Germinal center (tissue), 1 donor: ENCODE data around the gene TXNDC11.

Source experiments
- DNase-seq: peaks from one replicate; pipeline ENCODE4 v3.0.0; 2012; ENCODE audit warnings: mixed read lengths, low spot score

Gene TXNDC11

DNA sequence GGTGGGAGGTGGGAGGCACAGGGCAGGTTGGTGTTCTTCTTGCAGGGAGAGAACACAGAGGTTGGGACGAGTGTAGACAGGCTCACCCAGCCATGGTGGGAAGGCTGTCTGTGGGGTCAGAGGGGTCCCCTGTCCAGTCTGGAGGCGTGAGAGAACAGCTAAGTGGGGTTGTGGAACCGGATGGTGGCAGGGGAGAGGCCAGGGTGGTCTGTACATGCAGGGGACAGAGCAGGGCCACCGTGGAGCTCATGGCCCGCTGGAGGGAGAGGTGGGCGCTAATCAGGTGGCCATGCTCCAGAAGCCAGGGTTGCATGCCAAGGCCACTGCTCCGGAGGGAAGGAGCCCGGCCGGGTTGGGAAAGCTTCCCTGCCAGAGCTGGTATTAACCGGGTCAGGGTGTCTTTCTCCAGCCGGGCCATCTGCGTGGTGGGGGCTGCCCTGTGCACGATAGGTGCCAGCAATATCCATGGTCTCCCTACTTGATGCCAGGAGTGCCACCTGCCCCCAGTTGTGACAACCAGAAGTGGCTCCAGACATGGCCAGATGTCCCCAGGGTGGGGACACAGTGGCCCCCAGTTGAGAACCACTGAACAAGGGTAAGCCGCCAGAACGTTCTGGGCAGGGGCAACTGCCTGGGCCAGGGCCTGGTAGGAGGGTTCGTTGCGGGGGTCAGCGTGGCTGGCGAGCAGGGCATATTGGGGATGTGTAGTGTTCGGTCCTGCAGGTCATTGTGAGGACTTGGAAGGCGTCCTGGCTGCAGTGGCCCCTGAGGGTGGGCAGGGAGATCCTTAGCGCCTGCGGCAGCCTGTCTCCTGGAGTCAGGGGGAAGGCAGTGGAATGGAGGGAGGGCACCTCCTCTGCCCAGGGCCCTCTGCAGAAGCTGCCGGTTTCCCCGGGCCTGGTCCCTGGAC is 69.3 kb downstream of the TXNDC11 start:
- no peak for DNase-seq

DNA sequence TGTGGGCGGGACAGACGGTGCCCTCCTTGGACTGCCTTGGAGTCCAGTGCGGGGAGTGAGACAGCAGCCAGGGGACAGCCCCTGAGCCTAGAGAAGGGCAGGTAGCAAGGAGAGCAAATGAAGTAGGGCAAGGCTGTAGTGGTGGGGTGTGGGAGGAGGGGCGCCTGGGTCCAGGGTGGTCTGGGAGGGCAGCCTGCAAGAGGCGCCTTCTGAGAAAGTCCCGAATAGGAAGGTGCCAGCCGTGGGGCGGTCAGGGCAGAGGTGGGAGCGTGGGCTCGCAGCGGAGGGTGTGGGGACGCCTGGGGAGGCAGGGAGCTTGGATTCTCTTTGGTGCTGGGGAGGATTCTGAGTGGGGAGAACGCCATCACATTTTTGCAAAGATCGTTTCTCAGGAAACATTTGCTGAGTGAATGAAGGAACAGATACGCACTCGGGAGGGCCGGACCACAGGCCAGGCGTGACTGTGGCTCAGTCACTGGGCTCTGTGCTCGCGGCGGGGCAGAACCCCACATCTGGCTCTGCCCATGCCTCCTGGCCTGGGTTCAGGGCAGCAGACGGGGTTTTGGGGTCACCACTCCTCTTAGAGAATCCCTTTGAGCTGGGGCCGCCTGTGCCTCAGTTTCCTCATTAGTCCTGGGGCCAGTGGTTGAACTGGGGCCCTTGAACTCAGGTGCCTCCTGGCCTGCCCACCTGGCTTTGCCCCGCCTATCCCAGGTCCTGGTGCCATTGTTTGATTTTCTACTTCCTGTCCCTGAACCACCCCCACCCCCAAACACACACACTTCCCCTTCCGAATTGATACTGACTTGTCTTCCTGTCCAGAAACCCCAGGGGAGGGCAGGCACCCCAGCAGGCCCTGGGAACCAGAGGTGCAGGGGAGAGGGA is 70.2 kb downstream of the TXNDC11 start:
- DNase-seq: peak; percentile 71

DNA sequence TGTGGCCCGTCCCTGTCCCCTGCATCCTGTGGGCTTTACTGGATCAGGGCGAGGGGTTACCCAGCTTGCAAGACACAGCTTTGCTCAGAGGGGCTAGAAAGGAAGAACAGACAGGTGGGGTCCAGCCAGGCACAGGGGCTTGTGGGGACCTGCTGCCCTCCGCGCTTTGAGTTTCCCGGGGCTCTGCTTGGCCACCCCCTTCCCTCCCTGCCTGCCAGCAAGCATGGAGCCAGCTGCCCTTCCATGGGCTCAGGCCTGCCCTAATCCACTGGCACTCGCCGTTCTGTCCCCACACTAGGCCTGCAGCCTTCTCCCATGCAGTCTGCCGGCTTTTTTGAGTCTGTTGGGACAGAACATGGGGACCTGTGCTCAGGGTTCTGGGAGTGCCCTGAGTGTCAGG is 71.0 kb downstream of the TXNDC11 start:
- DNase-seq: no peak

DNA sequence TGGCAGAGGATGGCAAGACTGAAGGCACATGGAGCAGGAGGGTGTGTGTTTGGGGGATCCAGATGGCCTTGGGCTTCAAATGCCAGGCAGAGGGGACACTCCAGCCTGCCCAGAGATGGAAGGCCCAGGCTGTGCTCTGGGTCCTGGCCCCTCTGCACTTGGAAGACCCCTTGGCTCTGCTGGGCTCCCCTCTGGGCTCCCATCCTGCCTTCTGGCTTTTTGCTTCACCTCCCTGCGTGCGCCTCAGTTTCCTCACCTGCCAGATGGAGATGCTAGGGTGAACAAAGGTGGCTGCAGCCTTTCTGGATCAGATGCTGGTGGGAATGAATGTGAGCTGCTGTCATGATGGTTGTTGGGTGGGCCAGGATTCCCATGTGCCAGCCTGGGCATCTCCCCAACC is 71.4 kb downstream of the TXNDC11 start:
- no peak for DNase-seq

DNA sequence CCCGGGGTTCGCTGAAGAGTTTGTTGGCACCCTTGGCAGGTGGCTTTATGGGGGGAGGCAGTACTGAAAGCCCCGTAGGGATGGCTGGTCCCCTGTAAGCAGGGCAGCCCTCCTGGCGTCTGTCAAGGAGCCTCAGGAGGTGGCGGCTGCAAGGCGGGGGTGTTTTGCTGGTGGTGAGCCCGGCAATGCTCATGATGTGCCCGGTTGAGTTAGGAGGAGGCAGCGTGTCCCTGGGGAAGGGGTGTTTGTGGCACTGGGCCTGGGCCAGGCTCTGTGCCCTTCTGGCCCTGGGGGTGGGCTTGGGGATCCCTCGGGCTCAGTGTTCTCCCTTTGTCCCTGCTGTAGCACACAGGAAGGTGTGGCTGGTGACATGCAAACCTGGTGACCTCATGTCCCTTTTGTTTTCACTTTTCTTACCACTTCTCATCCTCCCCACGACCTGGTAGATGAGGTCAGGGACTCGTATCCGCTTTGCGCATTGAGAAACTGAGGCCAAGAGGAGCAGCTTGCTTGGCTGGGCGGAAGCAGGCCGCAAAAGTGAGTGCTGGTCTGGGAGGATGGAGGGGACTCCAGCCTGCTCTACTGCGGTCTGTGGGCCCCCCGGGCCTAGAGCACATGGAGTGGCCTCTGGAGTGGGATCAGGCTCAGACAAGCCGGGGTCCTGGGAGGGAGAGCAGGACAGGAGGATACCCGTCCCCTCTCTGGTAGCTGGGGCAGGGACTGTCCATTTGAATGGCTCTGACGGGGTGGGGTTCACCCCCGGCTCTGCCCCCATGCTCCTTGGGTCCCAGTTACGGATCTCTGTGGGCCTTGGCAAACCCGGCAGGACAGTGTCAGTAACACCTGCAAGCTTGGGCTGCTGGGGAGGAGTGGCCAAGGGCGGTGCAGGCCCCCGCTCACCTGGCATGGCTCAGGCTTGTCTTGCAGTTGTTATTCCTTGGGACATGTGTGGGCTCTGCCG is 72.2 kb downstream of the TXNDC11 start:
- DNase-seq: no peak

DNA sequence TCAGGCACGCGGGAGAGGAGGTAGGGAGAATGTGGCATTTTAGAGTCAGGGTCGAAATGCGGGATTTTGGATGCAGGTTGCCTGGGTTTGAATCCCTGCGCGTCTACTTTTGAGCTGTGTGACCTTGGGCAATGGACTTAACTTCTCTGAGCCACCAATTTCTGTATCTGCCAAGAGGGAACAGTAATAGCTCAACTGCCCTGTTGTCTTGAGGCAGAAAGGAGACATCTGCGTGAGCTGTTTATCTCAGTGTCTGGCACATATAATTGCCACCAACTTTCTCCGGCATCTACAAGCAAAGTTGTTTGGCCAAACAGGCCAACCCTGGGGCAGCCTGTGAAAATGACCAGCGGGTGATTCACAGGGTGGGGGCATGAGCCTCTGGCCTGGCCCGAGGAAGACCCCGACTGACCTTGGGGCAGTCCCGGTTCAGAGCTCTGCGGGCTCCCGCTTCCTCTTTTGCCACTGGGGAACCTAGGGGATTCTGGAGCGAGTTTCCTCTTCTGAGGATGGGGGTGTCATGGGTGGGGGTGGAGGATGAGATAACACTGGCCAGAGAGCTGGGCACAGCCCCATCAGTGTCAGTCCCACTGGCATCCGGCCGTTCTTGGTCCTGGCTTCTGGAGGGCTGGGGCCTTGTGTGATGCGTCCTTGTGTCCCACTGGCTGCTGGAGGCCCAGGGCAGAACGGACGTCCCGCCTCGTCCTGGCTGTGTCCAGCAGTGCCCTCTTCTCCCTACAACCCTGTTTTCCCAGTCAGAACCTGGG is 73.1 kb downstream of the TXNDC11 start:
- DNase-seq: peak; percentile 51

DNA sequence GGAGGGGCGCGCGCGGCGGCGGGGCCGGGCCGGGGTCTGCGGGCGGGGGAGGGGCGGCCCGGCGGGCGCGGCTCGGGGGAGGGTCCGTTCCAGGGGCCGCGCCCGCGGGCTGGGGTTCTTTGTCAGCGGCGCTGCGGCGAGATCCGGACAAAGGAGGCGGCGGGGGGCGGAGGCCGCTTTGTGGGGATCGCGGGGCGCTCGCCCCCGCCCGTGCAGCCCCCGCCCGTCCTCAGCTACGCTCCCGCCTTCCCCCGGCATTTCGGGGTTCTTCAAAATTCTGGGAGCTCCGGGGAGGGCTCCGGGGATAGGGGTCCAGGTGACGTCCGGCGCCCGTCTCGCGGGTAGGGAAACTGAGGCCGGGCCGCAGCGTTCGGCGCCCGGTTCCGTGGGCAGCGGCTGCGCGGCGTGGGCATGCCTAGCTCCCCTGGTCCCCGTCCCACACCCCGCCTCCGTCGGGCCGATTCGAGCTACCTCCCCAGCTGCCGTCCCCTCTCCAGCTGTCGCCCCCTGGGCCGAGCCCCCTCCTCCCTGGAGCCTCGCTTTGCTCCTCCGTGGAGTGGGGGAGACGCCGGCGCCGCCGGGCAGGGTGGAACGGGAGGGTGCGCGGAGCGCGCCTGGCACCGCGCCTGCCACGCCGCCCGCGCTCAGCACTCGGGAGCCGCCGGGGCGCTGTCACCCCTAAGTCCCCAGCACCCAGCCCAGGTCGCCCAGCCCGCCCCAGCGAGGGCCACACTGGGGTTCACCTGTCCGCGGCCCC is 73.9 kb downstream of the TXNDC11 start:
- DNase-seq: no peak

DNA sequence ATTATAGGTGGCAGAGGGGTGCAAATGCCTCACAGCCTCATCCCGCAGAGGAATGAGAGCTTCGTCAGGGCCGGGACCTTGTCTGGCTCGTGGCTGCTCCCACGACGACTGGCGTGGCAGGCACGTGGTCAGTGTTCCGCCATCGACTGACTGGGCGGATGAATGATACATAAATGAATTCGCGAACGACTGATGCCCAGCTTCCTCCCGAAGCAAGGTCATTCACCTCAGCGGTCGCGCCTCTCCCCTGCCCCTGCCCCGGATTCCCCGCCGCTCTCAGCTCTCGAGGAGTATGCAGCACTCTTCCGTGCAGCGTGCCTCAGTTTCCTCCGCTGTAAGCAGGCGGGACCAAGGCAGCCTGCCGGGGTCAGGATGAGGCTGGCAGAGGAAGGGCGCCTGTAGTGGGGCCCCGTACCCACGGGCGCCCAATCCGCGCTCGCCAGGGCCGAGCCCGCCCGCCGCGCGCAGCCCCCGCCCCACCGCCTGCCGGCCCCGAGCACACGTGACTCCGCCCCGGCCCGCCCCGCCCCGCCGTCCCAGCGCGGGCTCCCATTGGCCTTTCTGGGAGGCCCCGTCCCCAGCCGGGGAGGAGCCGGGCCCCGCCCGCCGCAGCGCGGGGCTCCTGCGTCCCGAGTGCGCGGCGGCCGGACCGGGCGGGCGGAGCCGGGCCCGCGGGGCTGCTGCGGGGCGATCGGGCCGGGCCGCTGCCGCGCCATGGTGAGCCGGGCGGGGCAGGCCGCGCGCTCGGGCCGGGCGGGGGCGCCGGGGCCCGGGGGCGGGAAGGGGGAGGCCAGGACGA is 74.6 kb downstream of the TXNDC11 start, which contains the start of gene SNN:
TSS of gene SNN (plus strand) at position 632 of the 799 bp plus-strand sequence. CDS start 7,605 bp downstream, outside the sequence.
- peak; percentile 97 for DNase-seq

DNA sequence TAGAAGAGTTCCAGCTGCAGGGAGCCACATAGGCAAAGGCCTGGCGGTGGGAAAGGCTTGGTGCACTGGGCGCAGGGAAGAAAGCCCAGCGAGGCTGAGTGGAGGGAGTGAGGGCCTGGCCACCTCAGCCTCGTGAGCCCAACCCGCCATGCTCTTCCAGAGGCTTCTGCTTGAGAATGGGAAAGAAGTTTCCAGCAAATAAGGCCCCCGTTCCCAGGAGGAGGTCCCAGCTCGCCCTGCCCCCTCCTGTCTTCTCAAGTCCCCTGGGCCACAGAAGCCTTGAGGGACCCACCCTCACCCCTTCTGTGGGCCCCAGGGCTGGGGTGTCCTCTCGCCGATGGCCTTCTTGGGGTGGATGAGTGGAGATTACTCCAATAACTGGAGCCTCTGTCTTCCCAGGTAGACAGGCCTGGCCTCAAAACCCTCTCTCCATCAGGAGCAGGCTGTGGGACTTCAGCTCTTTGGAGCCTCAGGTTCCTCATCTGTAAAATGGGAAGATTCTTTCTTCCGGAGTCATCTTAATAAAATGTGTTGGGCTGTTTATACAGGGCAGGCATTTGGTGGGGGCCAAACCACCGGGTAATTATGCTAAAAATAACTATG is 75.3 kb downstream of the TXNDC11 start:
- no peak for DNase-seq

DNA sequence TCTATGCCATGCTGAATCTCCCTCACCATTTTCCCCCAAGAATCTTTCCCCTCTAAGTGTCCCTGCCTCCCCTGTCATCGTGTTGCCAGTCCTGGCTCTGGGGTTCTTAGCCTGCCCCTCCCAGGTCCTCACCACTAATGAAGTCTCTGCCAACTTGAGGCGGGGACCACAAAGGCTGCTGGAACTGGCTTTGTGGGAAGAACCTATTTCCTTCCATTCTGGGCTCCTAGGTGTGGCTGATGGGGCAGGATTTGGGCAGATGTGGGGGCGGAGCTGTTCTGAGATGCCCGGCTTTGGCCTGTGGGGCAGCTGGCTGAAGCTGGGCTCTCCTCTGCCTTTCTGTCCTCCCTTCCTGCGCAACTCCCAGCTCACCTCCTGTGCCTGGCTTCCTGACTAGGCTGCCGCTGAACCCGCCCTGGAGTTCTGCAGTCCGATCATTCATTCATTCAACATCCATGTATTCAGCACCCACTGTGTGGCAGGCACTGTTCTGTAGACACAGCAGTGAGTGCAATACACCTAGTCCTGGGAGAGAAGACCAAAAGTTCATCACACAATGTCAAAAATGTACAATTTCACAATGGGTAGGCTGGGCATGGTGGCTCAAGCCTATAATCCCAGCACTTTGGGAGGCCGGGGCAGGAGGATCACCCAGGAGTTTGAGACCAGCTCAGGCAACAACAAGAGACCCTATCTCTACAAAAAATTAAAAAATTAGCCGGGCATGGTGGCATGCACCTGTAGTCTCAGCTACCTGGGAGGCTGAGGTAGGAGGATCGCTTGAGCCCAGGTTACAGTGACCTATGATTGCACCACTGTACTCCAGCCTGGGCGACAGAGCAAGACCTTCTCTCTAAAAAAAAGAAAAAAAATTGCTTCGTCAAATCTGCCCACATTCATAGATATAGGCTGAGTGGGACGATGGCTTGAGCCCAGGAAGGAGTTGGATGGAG is 76.3 kb downstream of the TXNDC11 start:
- no peak for DNase-seq

DNA sequence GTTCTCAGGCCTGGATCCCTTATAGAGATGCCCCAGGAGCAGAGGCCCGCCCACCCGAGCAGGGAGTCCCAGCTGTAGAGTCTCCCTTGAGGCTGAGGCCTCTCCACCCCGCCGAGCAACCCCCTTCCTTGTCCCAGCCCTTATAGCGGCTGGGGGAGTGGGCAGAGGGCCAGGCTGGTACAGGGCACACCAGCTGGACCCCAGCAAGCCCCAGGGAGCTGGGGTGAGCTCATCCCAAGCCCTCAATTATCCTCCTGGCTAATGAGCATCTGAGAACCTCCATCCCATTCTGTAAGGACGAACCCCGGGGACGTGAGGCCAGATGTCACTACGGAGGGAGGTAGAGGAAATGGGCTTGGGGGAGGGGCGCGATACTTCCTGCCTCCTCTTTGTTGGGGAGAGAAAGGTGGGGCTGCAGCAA is 77.6 kb downstream of the TXNDC11 start:
- DNase-seq: no peak

DNA sequence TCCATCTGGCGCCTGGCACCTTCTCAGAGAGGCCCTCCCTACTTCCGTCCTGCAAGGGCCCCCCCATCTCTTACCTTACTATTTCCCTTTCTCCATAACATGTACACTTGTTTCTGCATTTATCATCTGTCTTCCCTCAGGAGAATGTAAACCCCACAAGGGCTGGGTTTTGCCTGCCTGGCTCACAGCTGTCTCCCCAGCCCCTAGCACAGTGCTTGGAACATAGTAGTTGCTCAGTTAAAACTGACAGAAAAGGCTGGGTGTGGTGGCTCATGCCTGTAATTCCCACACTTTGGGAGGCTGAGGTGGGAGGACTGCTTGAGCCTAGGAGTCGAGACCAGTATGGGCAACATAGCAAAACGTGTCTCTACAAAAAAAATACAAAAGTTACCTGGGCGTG is 80.1 kb downstream of the TXNDC11 start:
- DNase-seq: no peak

DNA sequence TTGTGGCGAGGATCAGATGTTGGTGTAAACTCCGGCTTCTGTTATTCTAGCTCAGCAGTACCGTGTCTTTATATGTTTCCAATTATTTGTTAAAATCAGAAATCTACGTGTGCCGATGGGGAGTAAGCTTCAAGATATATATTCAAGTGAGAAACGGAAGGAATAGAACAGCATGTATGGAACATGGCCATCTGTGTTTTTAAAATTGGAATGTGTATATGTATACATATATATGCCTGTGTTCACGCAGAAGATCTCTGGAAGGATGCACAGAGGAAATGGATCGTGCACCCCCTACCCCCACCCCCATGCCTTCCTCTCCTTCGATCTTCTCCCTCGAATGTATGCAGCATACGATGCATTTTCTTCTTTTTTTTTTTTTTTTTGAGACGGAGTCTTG is 82.1 kb downstream of the TXNDC11 start:
- no peak for DNase-seq

DNA sequence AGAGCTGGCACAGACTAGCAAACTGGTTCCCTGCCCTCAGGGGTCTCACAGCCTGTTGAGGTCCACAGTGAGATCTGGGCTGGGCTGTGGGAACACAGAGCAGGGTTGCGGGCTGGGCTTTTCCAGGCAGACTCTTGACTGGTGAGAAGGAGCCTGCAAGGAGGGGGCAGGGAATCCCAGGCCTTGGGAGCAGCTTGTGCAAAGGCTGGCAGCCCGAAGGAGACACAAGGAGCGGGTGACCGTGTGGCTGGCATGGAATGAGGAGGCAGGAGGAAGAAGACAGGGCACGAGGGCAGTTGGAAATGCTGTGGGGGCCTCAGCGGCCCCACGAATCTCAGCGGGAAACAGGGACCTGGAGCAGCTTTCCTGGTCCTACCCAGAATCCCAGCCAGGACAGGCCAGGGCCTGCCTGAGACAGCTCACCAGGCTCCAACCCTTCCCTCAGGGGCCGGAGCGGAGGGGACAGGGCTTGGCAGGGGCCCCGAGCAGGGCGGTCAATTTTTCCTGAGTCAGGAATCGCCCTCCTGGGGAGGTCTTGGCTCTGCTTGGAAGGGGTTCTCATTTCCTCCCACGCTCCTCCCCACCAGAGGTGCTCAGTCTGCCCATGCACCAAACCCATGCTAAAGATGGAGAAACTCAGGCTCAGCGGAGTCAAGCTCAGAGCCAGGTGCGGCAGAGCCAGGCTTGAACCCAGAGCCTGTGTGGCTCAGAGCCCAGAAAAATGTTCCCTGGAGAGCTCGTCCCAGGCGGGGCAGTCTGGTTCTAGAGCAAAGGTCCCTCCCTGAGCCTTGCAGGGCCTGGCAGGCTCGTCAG is 83.6 kb downstream of the TXNDC11 start:
- no peak for DNase-seq

DNA sequence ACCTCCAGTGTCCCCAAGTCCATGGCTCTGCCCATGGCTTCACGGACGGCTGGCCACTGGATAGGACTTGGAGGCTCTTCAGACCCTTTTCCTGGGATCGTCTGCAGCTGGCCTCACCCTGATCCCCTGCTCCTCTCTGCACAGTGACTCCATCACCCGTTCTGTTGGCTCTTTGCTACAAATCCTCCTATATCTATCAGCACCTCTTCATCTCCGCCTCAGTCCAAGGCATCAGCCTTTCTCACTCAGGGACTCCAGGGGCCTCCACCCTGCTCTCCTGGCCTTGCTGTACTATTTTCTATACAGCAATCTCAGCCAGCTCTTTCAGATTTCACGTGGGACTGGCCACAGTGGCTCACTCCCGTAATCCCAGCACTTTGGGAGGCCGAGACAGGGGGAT is 85.1 kb downstream of the TXNDC11 start:
- no peak for DNase-seq

DNA sequence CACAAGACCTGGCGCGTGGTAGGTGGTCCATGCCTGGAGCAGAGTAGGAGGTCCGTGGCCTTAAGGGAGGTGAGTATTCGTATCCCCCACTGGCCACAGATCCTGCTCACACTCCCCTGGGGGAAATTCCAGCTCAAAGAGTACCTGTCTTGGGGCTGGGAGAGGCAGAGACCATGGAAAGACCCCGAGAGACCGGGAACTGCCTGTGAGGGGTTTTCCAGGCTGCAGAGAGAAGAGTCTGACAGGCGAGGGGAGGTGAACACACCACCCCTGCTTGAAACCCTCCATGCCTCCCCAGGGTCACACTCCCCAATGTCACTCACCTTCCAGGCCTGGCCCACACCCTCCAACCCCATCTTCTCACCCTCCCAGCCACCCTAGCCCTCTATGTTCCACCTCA is 87.0 kb downstream of the TXNDC11 start:
- no peak for DNase-seq

DNA sequence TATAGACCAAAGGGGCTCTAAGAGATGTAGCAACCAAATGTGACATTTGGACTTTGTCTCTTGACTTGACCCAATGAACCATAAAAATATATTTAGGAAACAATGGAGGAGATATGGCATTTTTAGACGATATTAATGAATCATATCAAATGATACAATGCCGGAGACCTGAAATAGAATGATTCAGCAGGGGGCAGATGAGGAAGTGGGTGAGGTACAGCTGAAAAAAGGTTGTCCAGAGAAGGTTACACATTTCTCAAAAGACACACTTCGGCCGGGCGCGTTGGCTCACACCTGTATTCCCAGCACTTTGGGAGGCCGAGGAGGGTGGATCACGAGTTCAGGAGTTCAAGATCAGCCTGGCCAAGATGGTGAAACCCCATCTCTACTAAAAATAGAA is 90.9 kb downstream of the TXNDC11 start:
- no peak for DNase-seq
